DND-41 (cell line): ENCODE results near the gene HMGCL.
A peak's percentile ranks its signal among the peaks of the same experiment; 100 is the strongest.

ENCODE experiments used
- ATAC-seq: fragments of 200-7000 bp; cut with Tn5 transposase; 3 replicates; pipeline ENCODE4 v1.9.1; 2021; ENCODE audit warnings: low read depth; ENCODE audit not compliant: insufficient read depth
- DNase-seq: peaks from one replicate; pipeline ENCODE4 v3.0.0-alpha.2; 2020
- H2AFZ ChIP-seq: 2 replicates; pipeline ENCODE4 v1.6.0; 2012; ENCODE audit warnings: low read depth, low read length
- H3K27ac ChIP-seq: 2 replicates; pipeline ENCODE4 v1.5.1; 2012; ENCODE audit warnings: low read length, inconsistent platforms
- H3K27me3 ChIP-seq: fragments of 200-600 bp; sonication (generic); 2 replicates; pipeline ENCODE4 v1.6.0; 2012; ENCODE audit warnings: low read length, mild to moderate bottlenecking, inconsistent platforms; ENCODE audit not compliant: insufficient read depth, poor library complexity
- H3K36me3 ChIP-seq: 2 replicates; pipeline ENCODE4 v1.5.1; 2012; ENCODE audit warnings: low read length, inconsistent platforms; ENCODE audit not compliant: insufficient read depth
- H3K4me1 ChIP-seq: 2 replicates; pipeline ENCODE4 v1.5.1; 2012; ENCODE audit warnings: mild to moderate bottlenecking, low read length; ENCODE audit not compliant: insufficient read depth
- H3K4me2 ChIP-seq: 2 replicates; pipeline ENCODE4 v1.6.0; 2012; ENCODE audit warnings: mild to moderate bottlenecking, moderate library complexity, low read length, inconsistent platforms; ENCODE audit not compliant: insufficient read depth
- H3K4me3 ChIP-seq, 2 experiments: fragments of 200-600 bp in 1 of 2; shearing (Covaris generic) in 1 of 2; 2 replicates each; pipeline ENCODE4 v1.5.1; 2012 to 2016; ENCODE audit warnings: inconsistent platforms in 2 of 2, low read length in 2 of 2, mild to moderate bottlenecking in 2 of 2, low read depth in 1 of 2, moderate library complexity in 1 of 2
- H3K79me2 ChIP-seq: 2 replicates; pipeline ENCODE4 v1.6.0; 2012; ENCODE audit warnings: low read length, inconsistent platforms; ENCODE audit not compliant: insufficient read depth
- H3K9ac ChIP-seq: 2 replicates; pipeline ENCODE4 v1.6.0; 2012; ENCODE audit warnings: low read depth, mild to moderate bottlenecking, inconsistent platforms, low read length, moderate library complexity
- H3K9me3 ChIP-seq: 2 replicates; pipeline ENCODE4 v1.5.1; 2012; ENCODE audit warnings: low read length, moderate library complexity, mild to moderate bottlenecking, inconsistent platforms; ENCODE audit not compliant: insufficient read depth, severe bottlenecking
- H4K20me1 ChIP-seq: 2 replicates; pipeline ENCODE4 v1.6.0; 2012; ENCODE audit warnings: low read length; ENCODE audit not compliant: insufficient read depth
- EZH2 ChIP-seq: IDR thresholded peaks from 3 replicates; pipeline ENCODE4 v1.6.1; 2012; ENCODE audit warnings: borderline replicate concordance, low read depth, mild to moderate bottlenecking, moderate library complexity, low read length, inconsistent platforms; ENCODE audit not compliant: severe bottlenecking
- TF ChIP-seq, protein P1 (sequence below): IDR thresholded peaks from 2 replicates; pipeline ENCODE4 v1.5.1; 2012; ENCODE audit warnings: borderline replicate concordance, low read length, moderate library complexity, mild to moderate bottlenecking; ENCODE audit not compliant: poor library complexity, severe bottlenecking; ENCODE audit errors: extremely low read depth

The HMGCL gene

DNA sequence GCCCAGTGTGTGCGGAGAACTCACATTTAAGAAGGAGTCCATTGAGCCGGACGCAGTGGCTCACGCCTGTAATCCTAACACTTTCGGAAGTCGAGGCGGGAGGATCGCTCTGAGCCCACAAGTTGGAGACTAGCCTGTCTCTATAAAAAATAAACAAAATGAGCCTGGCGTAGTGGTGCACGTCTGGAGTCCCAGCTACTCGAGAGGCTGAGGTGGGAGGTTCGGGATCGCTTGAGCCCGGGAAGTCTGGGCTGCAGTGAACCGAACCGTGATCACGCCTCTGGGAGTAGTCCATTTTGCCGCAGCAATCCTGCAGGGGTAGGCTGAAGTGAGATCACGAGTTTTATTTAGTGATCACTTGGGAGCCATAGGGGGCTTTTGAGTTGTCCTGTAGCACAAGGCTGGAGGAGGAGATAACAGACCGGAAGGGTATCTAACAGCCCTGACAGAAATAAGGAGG, 43.4 kb upstream of the HMGCL start:
- peak overlapping the region; percentile 19 to 68; a peak in 3 of 4 replicates for H3K4me3 ChIP-seq
- peaks cover 18% of the 10 kb centered on the region for H3K27me3 ChIP-seq
- peak; percentile 25; the same call in 2 of the 3 replicates for ATAC-seq
- H4K20me1 ChIP-seq: no peaks in the 10 kb centered on the region
- H3K4me2 ChIP-seq: peak overlapping the region; percentile 94
- H2AFZ ChIP-seq: peak overlapping the region; percentile 96
- no peaks in the 10 kb centered on the region for H3K9me3 ChIP-seq
- TF ChIP-seq EZH2: no peak
- TF ChIP-seq, protein P1, sequence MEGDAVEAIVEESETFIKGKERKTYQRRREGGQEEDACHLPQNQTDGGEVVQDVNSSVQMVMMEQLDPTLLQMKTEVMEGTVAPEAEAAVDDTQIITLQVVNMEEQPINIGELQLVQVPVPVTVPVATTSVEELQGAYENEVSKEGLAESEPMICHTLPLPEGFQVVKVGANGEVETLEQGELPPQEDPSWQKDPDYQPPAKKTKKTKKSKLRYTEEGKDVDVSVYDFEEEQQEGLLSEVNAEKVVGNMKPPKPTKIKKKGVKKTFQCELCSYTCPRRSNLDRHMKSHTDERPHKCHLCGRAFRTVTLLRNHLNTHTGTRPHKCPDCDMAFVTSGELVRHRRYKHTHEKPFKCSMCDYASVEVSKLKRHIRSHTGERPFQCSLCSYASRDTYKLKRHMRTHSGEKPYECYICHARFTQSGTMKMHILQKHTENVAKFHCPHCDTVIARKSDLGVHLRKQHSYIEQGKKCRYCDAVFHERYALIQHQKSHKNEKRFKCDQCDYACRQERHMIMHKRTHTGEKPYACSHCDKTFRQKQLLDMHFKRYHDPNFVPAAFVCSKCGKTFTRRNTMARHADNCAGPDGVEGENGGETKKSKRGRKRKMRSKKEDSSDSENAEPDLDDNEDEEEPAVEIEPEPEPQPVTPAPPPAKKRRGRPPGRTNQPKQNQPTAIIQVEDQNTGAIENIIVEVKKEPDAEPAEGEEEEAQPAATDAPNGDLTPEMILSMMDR: no peak
- H3K4me1 ChIP-seq: peaks cover 24% of the 10 kb centered on the region
- H3K79me2 ChIP-seq: no peaks in the 10 kb centered on the region
- no peaks in the 10 kb centered on the region for H3K36me3 ChIP-seq
- H3K27ac ChIP-seq: peak overlapping the region; percentile 44
- peak overlapping the region; percentile 59 for H3K9ac ChIP-seq
- DNase-seq: peak; percentile 15

DNA sequence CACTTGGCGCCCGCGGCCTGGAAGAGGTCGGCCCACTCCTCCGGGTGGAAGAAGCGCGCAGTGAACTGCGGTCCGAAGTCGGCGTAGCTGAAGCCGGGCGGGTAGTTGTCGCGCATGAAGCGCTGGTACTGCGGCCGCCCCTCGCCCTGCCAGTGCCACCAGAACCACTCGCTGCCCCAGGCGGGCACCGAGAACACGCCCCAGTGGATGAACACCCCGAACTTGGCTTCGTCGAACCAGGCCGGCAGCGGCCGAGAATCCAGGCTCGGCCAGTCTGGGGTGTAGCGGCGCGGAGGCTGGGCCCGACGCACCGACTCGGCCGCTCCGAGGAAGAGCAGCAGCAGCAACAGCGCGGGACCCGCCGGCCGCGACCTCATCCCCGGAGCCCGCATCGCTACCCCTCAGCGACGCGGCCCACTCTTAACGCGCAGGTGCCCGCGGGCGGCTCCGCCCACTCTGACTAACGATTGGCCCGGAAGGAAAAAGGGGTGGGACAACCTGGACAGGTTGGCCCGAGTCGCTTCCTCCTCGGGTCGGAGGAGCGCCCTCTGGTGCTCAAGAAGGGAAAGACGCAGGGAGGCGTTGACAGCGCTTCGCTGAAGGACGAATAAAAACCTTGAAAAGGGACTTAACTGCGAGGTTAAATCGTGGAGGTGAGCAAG, 42.8 kb upstream of the HMGCL start, which contains the start of gene FUCA1:
TSS of gene FUCA1 (minus strand) at position 396 of the 662 bp plus-strand sequence. CDS start at position 392, 4 bp downstream.
- no peaks in the 10 kb centered on the region for H4K20me1 ChIP-seq
- no peak for TF ChIP-seq EZH2
- TF ChIP-seq, protein P1: peak; percentile 97
- H3K27ac ChIP-seq: peak within 1 kb of the TSS; percentile 44
- peak within 1 kb of the TSS; percentile 19 to 68; a peak in 3 of 4 replicates for H3K4me3 ChIP-seq
- ATAC-seq: peak; percentile 96
- H3K9ac ChIP-seq: peak within 1 kb of the TSS; percentile 59
- H3K9me3 ChIP-seq: no peaks in the 10 kb centered on the region
- peaks cover 24% of the 10 kb centered on the region for H3K4me1 ChIP-seq
- peak within 1 kb of the TSS; percentile 94 for H3K4me2 ChIP-seq
- H3K36me3 ChIP-seq: no peaks in the 10 kb centered on the region
- no peaks in the 10 kb centered on the region for H3K79me2 ChIP-seq
- peak within 1 kb of the TSS; percentile 96 for H2AFZ ChIP-seq
- DNase-seq: peak; percentile 88
- H3K27me3 ChIP-seq: peaks cover 18% of the 10 kb centered on the region

- peak overlapping the region; percentile 94 for H3K4me2 ChIP-seq
- no peak for TF ChIP-seq EZH2
- TF ChIP-seq, protein P1: no peak
- no peaks in the 10 kb centered on the region for H3K9me3 ChIP-seq
- DNase-seq: no peak
- peaks cover 18% of the 10 kb centered on the region for H3K27me3 ChIP-seq
- no peaks in the 10 kb centered on the region for H3K79me2 ChIP-seq
- H3K4me3 ChIP-seq: peak overlapping the region; percentile 19 to 68; a peak in 3 of 4 replicates
- H4K20me1 ChIP-seq: no peaks in the 10 kb centered on the region
- H3K9ac ChIP-seq: peak overlapping the region; percentile 59; the same call in 1 of the 2 replicates
- no peak overlapping the region for H3K27ac ChIP-seq
- peak overlapping the region; percentile 96 for H2AFZ ChIP-seq
- H3K4me1 ChIP-seq: peaks cover 24% of the 10 kb centered on the region
- ATAC-seq: no peak
- no peaks in the 10 kb centered on the region for H3K36me3 ChIP-seq
Observed at GRCh38 chr1:23867542-23867894, 42.3 kb upstream of the HMGCL start.
